GM13977 (cell line): ENCODE results near the gene SLC9A5.
A peak's percentile ranks its signal among the peaks of the same experiment; 100 is the strongest.

ENCODE experiments used
- DNase-seq: peaks from one replicate; pipeline ENCODE4 v3.0.0; 2012; ENCODE audit warnings: low spot score
- in situ Hi-C: fragments of 300-500 bp; cut with MboI; formaldehyde crosslinking; loops from one replicate; pipeline ENCODE4 v1.12.0; 2022; ENCODE audit warnings: low sequenced_read_pairs, low pct_unique_long_range_greater_than_20kb, mixed read lengths, inconsistent platforms; ENCODE audit not compliant: unreplicated experiment
- TF ChIP-seq, protein P1 (sequence below): IDR thresholded peaks from 2 replicates; pipeline ENCODE4 v1.5.1; 2012; ENCODE audit warnings: mild to moderate bottlenecking, control low read depth; ENCODE audit not compliant: insufficient read depth; ENCODE audit errors: extremely low read depth, missing control alignments

Gene SLC9A5

DNA sequence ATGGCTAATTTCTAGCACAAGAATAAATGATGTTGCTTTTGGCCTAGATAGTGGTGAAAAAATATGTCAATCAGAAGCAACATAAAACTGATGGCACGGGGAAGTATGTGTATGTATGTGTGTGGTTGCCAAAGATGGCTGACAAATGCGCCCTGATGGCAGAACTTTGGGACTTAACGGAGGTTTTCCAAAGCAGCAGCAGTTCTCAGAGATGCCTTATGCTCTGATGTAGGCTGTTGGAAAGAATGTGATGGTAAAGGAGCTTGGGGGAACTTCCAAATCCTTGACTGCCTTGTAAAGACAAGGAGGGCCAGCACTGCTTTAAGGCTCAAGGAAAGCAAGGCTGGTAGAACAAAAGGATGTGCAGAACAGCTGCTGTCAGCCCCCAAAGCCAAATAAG, 61.8 kb downstream of the SLC9A5 start:
- TF ChIP-seq, protein P1, sequence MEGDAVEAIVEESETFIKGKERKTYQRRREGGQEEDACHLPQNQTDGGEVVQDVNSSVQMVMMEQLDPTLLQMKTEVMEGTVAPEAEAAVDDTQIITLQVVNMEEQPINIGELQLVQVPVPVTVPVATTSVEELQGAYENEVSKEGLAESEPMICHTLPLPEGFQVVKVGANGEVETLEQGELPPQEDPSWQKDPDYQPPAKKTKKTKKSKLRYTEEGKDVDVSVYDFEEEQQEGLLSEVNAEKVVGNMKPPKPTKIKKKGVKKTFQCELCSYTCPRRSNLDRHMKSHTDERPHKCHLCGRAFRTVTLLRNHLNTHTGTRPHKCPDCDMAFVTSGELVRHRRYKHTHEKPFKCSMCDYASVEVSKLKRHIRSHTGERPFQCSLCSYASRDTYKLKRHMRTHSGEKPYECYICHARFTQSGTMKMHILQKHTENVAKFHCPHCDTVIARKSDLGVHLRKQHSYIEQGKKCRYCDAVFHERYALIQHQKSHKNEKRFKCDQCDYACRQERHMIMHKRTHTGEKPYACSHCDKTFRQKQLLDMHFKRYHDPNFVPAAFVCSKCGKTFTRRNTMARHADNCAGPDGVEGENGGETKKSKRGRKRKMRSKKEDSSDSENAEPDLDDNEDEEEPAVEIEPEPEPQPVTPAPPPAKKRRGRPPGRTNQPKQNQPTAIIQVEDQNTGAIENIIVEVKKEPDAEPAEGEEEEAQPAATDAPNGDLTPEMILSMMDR, result no peak
- in situ Hi-C loops, result no loop called here
- DNase-seq, result no peak

DNA sequence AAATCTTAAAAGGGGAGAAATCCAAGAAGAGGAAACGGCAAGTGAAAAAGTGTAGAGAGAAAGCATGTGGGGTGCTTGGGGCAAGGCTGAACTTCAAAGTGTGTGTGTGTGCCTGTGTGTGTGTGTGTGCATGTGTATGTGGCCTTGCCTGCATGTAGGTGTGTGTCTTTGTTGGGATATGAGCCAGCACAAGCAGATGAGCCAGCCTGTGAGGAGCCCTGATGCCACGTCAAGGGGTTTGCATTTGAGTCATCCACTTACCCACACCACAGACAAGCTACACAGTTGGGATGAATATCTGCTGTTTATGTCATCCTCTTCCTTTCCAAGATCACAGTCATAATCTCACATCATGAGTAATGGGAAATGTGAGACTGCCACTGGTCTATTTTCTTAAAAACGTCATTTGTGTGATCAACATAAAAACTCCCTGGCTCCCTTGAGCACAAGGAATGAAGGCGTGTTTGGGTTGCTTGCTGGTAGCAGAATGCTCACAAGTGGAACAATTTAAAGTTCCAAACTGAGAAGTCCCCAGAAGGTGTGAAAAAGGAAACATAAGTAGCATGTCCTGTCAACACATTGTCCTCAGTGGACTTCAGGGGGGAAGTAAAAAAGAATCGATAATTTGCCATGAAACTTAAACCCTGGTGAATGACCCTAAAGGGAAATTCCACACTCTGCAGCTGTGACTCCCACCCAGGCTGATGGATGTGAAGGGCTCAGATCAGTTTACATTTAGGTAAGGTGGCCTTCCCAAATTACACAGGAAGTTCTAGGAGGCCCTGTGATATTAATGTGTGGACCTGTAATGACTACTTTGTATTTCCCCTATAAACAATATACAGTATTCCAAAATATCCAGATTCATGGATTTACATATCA, 63.1 kb downstream of the SLC9A5 start:
- TF ChIP-seq, protein P1, result no peak
- in situ Hi-C loops, result no loop called here
- DNase-seq, result peak; percentile 78

DNA sequence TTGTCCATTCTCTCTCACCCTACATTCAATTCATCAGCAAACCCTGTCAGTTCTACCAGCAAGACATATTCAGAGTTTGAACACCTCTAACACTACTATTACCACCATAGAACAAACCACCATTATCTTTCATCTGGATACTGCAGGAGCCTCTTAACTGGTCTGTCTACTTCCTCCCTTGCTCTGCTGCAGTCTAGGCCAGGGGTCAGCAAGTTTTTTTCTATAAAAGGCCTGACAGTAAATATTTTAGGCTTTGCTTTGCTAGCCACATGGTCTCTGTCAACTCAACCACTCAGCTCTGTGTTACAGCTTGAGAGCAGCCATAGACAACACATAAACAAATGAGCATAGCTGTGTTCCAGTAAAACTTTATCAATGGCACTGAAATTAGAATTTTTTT, 63.9 kb downstream of the SLC9A5 start:
- DNase-seq, result peak; percentile 11
- in situ Hi-C loops, result no loop called here
- TF ChIP-seq, protein P1, result no peak

DNA sequence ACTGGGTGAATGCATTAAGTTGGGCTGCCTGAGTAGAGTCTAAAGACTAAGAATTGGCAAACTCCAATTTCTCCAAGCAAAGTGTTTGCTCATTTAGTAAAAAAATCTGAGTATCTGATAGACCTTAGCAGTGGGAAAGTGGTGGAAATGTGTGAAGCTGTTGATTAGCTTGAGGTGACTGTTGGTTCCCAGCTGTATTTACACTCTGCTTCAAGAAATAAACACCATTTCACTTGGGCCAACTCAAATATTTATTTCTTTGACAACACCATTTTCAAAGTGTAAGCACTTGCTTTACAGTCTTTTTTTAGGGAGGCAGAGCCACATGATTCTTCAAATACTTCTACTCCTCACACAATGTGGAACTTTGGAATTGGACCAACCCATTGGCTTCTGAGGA, 69.1 kb downstream of the SLC9A5 start:
- in situ Hi-C loops, result no loop called here
- no peak for DNase-seq
- TF ChIP-seq, protein P1, result no peak
